ENCODE measurements around the gene COX8A. TPM values are rescaled to one million over a fixed set of nuclear protein-coding genes. Genes with fewer than 3 reads are reported as not detected.

Gene COX8A
- total and polyA plus RNA-seq, 2 of the 13 experiments (the other 11 are each of a cell fraction or from before 2014, with no cell fraction given) = 202 to 406 TPM

DNA sequence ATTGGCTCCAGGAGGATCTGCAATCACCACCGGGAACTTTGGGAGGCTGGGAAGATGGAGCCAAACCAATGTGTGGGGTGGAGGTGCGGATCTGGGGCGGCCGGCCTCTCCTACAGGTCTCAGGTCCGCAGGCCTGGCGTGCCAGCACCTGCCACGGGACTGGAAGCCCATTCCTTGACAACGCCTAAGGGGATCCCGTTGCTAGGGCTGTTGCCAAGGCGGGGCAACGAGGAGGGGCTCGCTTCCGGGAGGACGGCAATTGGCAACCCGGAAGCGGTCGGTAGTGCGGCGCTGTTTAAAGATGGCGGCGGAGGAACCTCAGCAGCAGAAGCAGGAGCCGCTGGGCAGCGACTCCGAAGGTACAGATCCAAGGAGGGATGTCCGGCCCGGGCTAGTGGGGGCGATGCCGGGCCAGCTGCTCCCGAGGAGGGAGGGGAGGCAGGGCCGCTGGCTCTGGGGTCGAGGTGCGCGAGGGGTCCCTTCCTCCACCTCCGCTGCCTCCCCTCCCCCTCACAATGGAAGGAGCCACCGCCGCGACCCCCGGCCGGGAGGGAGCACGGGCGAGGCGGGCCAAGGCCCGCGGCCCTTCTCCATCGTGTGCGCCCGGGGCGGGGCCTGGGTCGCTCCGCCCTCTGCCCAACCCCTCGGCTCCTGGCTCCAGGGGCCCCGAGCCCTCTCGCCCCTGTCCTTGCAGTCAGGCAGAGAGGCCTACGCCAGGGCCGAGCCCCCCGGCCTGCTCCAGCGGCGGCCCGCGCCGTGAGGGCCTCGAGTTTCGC is 11.9 kb downstream of the COX8A start, which contains the start of gene OTUB1 (continued):
- TF ChIP-seq ZSCAN21 (CRISPR knock-in tag; IDR thresholded peaks at IDR 0.05; ENCODE audit: borderline replicate concordance) = peak; percentile 64; the same call in 1 of the 2 replicates
- TF ChIP-seq, protein P1, sequence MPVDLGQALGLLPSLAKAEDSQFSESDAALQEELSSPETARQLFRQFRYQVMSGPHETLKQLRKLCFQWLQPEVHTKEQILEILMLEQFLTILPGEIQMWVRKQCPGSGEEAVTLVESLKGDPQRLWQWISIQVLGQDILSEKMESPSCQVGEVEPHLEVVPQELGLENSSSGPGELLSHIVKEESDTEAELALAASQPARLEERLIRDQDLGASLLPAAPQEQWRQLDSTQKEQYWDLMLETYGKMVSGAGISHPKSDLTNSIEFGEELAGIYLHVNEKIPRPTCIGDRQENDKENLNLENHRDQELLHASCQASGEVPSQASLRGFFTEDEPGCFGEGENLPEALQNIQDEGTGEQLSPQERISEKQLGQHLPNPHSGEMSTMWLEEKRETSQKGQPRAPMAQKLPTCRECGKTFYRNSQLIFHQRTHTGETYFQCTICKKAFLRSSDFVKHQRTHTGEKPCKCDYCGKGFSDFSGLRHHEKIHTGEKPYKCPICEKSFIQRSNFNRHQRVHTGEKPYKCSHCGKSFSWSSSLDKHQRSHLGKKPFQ (CRISPR knock-in tag; IDR thresholded peaks at IDR 0.05; ENCODE audit: insufficient replicate concordance) = no peak
- TF ChIP-seq, protein P2, sequence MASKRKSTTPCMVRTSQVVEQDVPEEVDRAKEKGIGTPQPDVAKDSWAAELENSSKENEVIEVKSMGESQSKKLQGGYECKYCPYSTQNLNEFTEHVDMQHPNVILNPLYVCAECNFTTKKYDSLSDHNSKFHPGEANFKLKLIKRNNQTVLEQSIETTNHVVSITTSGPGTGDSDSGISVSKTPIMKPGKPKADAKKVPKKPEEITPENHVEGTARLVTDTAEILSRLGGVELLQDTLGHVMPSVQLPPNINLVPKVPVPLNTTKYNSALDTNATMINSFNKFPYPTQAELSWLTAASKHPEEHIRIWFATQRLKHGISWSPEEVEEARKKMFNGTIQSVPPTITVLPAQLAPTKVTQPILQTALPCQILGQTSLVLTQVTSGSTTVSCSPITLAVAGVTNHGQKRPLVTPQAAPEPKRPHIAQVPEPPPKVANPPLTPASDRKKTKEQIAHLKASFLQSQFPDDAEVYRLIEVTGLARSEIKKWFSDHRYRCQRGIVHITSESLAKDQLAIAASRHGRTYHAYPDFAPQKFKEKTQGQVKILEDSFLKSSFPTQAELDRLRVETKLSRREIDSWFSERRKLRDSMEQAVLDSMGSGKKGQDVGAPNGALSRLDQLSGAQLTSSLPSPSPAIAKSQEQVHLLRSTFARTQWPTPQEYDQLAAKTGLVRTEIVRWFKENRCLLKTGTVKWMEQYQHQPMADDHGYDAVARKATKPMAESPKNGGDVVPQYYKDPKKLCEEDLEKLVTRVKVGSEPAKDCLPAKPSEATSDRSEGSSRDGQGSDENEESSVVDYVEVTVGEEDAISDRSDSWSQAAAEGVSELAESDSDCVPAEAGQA (IDR thresholded peaks at IDR 0.05; ENCODE audit: low read depth) = peak; percentile 71
- TF ChIP-seq, protein P2 (CRISPR knock-in tag; IDR thresholded peaks at IDR 0.05; ENCODE audit: borderline replicate concordance) = peak; percentile 86; the same call in 1 of the 2 replicates
- TF ChIP-seq, protein P3, sequence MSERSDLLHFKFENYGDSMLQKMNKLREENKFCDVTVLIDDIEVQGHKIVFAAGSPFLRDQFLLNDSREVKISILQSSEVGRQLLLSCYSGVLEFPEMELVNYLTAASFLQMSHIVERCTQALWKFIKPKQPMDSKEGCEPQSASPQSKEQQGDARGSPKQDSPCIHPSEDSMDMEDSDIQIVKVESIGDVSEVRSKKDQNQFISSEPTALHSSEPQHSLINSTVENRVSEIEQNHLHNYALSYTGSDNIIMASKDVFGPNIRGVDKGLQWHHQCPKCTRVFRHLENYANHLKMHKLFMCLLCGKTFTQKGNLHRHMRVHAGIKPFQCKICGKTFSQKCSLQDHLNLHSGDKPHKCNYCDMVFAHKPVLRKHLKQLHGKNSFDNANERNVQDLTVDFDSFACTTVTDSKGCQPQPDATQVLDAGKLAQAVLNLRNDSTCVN (CRISPR knock-in tag; IDR thresholded peaks at IDR 0.05; ENCODE audit: borderline replicate concordance) = peak; percentile 54; the same call in 1 of the 2 replicates
- no peak for TF ChIP-seq RAD51 (IDR thresholded peaks at IDR 0.05; ENCODE audit: borderline replicate concordance)
- no peak for TF ChIP-seq KAT2B (IDR thresholded peaks at IDR 0.05; ENCODE audit: borderline replicate concordance, low read depth, low read length)
- TF ChIP-seq ZC3H4 (CRISPR knock-in tag; IDR thresholded peaks at IDR 0.05; ENCODE audit: borderline replicate concordance) = no peak
- TF ChIP-seq CREM (IDR thresholded peaks at IDR 0.05) = 0 out of 2 replicates have a peak, but pooled peaks have one; percentile 30
- no peak for TF ChIP-seq CREM (CRISPR knock-in tag; IDR thresholded peaks at IDR 0.05)
- no peak for TF ChIP-seq ZNF780A (CRISPR knock-in tag; IDR thresholded peaks at IDR 0.05)
- TF ChIP-seq ZFX (CRISPR knock-in tag; IDR thresholded peaks at IDR 0.05; ENCODE audit: low read depth) = peak; percentile 98
- TF ChIP-seq ETV5 (CRISPR knock-in tag; IDR thresholded peaks at IDR 0.05; ENCODE audit: borderline replicate concordance) = peak; percentile 66
- peak; percentile 68 for TF ChIP-seq SP2 (CRISPR knock-in tag; IDR thresholded peaks at IDR 0.05)
- TF ChIP-seq NCOR1 (IDR thresholded peaks at IDR 0.05; ENCODE audit: borderline replicate concordance, low read length) = no peak
- TF ChIP-seq, protein P4, sequence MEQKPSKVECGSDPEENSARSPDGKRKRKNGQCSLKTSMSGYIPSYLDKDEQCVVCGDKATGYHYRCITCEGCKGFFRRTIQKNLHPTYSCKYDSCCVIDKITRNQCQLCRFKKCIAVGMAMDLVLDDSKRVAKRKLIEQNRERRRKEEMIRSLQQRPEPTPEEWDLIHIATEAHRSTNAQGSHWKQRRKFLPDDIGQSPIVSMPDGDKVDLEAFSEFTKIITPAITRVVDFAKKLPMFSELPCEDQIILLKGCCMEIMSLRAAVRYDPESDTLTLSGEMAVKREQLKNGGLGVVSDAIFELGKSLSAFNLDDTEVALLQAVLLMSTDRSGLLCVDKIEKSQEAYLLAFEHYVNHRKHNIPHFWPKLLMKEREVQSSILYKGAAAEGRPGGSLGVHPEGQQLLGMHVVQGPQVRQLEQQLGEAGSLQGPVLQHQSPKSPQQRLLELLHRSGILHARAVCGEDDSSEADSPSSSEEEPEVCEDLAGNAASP (CRISPR knock-in tag; IDR thresholded peaks at IDR 0.05; ENCODE audit: borderline replicate concordance) = peak; percentile 39; the same call in 1 of the 2 replicates
- TF ChIP-seq, protein P5, sequence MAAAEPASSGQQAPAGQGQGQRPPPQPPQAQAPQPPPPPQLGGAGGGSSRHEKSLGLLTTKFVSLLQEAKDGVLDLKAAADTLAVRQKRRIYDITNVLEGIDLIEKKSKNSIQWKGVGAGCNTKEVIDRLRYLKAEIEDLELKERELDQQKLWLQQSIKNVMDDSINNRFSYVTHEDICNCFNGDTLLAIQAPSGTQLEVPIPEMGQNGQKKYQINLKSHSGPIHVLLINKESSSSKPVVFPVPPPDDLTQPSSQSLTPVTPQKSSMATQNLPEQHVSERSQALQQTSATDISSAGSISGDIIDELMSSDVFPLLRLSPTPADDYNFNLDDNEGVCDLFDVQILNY (CRISPR knock-in tag; conservative IDR thresholded peaks at IDR 0.05) = 0 out of 2 replicates have a peak, but pooled peaks have one; percentile 13

All from HepG2 (cell line).